COLO829 (cell line): ENCODE data around the gene TBRG4.

Experiments
- DNase-seq: peaks from one replicate; pipeline ENCODE4 v3.0.0; 2012; ENCODE audit warnings: low spot score

Gene TBRG4

GRCh38 chr7:45089341-45089891, 22.1 kb downstream of the TBRG4 start:
- peak; percentile 82 for DNase-seq

GRCh38 chr7:45088821-45089340, 22.6 kb downstream of the TBRG4 start, which contains the start of gene NACAD:
NACAD (minus strand) TSS chr7:45088969; CDS start chr7:45088894, 75 bp downstream.
- no peak for DNase-seq

DNA sequence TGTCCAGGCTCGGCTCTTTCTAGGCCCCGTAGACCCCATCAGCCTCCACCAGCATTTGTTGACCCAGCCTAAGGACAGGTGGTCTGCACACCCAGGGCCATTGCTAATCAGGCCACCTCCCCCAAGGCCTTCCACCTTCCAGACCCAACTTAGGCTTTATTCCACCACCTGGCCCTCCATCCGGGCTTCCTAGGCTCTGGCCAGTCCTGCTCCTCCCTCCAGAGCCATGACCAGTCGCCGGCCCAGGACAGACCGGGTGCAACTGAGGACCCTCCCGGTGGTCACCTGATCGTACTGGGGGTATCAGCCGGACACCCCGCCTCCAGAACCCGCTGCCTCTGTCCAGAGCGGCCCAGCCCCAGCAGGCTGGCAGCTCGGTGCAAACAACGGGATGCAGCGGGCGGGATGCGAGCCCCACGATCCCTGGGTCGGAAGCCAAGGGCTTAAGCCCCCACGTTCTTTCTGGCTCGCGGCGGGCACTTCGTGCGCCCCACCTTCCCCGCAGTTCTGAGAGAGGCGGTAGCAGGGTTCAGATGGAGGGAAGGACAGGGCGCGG, 23.3 kb downstream of the TBRG4 start:
- no peak for DNase-seq

DNA sequence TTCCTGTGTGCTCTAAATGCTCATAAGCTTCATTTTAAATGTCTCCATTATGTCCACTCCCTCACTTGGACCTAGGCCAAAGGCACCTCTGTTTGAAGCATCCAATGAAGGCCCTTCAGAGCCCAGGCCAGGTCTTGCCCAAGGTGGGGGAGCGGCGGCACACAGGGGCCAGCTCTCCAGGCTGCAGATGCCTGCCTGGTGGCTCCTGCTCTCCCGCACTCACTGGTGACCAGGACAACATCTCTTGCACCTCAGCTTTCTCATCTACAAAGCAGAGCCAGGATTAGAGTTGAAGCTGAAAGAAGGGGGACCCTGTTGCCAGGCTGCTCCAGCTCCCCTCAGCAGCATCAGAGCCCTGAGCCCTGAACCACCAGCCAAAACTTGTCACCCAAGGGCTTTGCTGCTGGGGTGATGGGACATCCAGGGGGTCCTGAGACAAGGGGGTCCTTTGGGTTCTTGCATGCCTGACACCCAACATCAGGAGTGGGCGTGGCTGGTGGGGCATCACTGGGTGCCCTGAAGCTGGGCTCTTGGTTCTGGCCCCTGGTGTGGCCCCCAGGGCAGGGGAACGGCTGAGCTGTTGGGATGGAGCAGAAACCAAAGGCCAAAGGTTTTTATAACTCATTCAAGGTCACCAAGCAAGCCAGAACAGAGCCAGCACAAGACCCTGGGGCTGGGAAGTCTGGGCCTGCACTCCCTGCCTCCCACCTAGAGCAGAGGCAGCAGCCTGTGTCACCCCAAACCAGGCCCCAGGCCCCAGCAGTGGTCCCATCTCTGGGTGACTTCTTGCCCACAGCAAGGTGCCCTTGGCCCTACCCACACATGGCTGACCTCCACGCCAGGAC, 24.0 kb downstream of the TBRG4 start:
- no peak for DNase-seq

- no peak for DNase-seq
These were observed 25.0 kb downstream of the TBRG4 start for GRCh38 chr7:45086331-45087065.

- DNase-seq, result no peak
These were observed 25.8 kb downstream of the TBRG4 start for GRCh38 chr7:45085619-45086200.

- DNase-seq, result no peak
These were observed 26.4 kb downstream of the TBRG4 start for GRCh38 chr7:45084901-45085618.

- DNase-seq, result peak; percentile 87
These were observed 27.2 kb downstream of the TBRG4 start for GRCh38 chr7:45084336-45084735.

GRCh38 chr7:45082831-45083331, 28.6 kb downstream of the TBRG4 start:
- DNase-seq, result no peak

DNA sequence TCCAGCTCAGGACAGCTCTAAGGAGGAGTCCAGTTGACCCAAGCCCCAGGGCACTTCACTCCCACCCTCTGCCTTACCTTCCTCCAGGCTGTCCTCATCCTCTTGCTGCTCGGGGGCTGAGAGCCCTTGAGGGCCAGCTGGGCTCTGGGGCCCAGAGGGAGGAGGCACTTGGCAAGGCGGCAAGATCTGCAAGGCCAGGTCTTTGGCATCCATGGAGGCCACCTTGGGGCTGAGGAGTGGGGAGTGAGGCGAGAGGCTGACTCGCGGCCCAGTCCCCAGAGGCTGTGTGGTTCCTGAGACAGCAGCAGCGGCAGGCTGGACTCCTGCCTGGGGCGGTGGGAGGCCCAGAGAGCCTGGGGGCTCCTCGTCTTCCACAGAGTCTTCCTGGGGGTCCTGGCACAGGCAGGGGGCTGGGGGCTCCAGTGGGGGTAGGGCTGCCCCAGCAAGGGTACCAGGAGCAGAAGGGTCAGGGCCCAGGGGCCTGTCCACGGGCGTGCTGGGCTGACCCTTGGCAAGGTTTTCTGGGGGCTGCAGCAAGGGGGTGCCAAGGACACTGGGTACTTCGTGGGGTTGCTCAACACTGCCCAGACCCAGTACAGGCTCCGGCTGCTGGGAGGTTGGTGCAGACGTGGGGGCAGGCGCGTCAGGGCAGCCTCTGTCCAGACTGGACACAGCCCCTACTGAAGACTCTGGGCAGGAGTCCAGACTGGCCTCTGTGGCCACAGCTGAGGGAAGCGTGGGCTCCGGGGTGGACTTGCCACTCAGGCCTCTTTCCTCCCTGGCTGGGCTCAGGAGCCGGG, 29.3 kb downstream of the TBRG4 start:
- DNase-seq, result no peak

DNA sequence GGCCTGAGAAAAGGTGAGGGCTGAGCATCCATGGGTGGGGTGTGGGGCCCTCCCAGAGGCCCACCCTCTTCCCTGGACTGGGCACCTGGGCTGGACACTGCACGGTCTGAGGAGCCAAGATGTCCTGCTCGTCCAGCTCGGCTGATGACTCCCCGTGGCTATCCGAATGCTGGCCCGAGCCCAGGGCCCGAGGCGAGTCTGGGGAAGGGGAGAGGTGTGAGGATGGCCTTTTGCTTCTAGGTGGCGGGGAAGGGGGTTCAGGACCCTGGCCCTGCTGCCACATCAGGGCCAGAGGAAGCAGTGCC, 29.9 kb downstream of the TBRG4 start:
- DNase-seq, result no peak

GRCh38 chr7:45080958-45081669, 30.4 kb downstream of the TBRG4 start:
- DNase-seq, result no peak

DNA sequence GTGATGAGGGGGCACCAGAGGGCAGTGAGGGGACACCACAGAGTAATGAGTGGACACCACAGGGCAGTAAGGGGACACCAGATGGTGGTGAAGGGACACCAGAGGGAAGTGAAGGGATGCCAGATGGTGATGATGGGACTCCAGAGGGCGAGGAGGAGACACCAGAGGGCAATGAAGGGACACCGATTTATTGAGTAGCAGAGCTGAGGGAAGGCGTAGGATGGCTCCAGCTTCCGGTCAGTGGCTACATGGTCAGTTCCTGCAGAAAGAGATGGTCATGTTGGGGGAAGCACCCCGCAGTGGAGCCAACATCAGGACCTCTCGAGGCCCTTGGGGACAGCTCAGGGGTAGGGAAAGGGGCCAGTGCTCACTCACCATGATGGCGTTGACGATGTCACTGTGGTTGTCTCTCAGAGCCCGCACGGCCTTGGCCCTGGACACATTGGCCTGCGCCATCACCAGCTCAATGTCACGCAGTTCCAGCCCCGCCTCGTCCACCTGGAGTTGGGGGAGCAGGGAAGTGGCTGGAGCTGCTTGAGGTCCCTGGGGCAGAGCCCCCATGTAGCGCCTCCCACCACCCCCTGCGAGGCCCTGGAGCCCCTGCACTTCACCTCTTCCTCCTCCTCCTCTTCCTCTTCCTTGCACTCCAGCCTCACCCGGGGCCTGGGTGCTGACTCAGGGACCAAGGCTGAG, 31.1 kb downstream of the TBRG4 start:
- no peak for DNase-seq

- DNase-seq, result no peak
These were observed 33.3 kb downstream of the TBRG4 start for GRCh38 chr7:45078125-45078681.

- no peak for DNase-seq
These were observed 33.9 kb downstream of the TBRG4 start for GRCh38 chr7:45077579-45077978.

- DNase-seq, result no peak
These were observed 34.6 kb downstream of the TBRG4 start for GRCh38 chr7:45076946-45077345.

GRCh38 chr7:45075871-45076796, 35.4 kb downstream of the TBRG4 start:
- no peak for DNase-seq

DNA sequence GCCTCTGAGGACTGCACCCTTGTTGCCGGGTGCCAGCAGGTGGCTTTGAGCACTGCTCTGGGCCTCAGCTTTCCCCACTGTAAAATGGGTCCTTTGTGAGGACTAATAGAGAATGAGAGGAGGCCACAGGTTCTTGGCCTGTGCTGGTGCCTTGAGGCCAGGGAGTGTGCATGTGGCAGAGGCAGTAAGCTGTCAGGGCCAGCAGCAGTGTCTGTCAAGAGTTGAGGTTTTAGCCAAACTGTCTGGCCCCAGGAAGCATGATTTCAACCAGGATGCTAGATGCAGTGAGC, 36.2 kb downstream of the TBRG4 start:
- DNase-seq, result no peak
